Transverse colon (tissue), 4 donors: ENCODE results near the gene SLC5A1. TPM values are rescaled to one million over a fixed set of nuclear protein-coding genes. Genes with fewer than 3 reads are reported as not detected.
A peak's percentile ranks its signal among the peaks of the same experiment; 100 is the strongest.

Source experiments
- DNase-seq: peaks from one replicate; pipeline ENCODE4 v3.0.0-alpha.2; 2019
- H3K27ac ChIP-seq, 4 donors: fragments of 200-600 bp; sonication (generic); 2 replicates each; pipeline ENCODE4 v1.5.1; 2016 to 2018; ENCODE audit warnings: inconsistent platforms in 4 of 4
- H3K27me3 ChIP-seq: fragments of 200-600 bp; sonication (generic); 2 replicates; pipeline ENCODE4 v1.5.1; 2017; ENCODE audit warnings: inconsistent platforms
- H3K36me3 ChIP-seq, 4 donors: fragments of 200-600 bp; sonication (generic); 2 replicates each; pipeline ENCODE4 v1.5.1; 2017 to 2019; ENCODE audit warnings: inconsistent platforms in 4 of 4
- H3K4me1 ChIP-seq, 4 donors: fragments of 200-600 bp; sonication (generic); 2 replicates each; pipeline ENCODE4 v1.5.1; 2017 to 2020; ENCODE audit warnings: inconsistent platforms in 4 of 4
- H3K4me3 ChIP-seq, 4 donors: fragments of 200-600 bp; sonication (generic); 1 replicate in 1 of 4; 2 replicates in 3 of 4; pipeline versions ENCODE4 v1.5.1 to v1.6.1; 2017 to 2019; ENCODE audit warnings: inconsistent platforms in 4 of 4
- H3K9me3 ChIP-seq, 2 donors: fragments of 200-600 bp; sonication (generic); 2 replicates each; pipeline ENCODE4 v1.5.1; 2017 to 2019; ENCODE audit warnings: inconsistent platforms in 2 of 2
- CTCF ChIP-seq, 5 experiments: fragments of 200-600 bp in 3 of 5; fragments of 450-650 bp in 2 of 5; sonication (generic) in 3 of 5; IDR thresholded peaks; 1 replicate in 2 of 5; 2 replicates in 3 of 5; pipeline ENCODE4 v1.5.1; 2016 to 2017; ENCODE audit warnings: antibody characterized with exemption in 5 of 5, inconsistent platforms in 3 of 5, mild to moderate bottlenecking in 2 of 5, moderate library complexity in 1 of 5
- EP300 ChIP-seq: sonication (generic); formaldehyde crosslinking; IDR thresholded peaks from one replicate; pipeline ENCODE4 v1.6.1; 2017; ENCODE audit warnings: antibody characterized with exemption, low read depth
- POLR2A ChIP-seq: fragments of 450-650 bp; IDR thresholded peaks from one replicate; pipeline ENCODE4 v1.6.1; 2016; ENCODE audit warnings: antibody characterized with exemption, mild to moderate bottlenecking, moderate library complexity
- POLR2AphosphoS5 ChIP-seq, 3 donors: sonication (generic); formaldehyde crosslinking; IDR thresholded peaks; one replicate each; pipeline ENCODE4 v1.6.1; 2016; ENCODE audit warnings: antibody characterized with exemption in 3 of 3
- WGBS, 2 donors: methylation state at CpG; one replicate each; pipeline ENCODE4 v1.1.5; 2018; ENCODE audit warnings: low coverage in 1 of 2; 5-methylcytosine and 5-hydroxymethylcytosine counted together
- in situ Hi-C, 4 donors: fragments of 200-750 bp; cut with MboI; loops; one replicate each; pipeline versions ENCODE4 v1.15.0 to v1.15.1; 2017; ENCODE audit warnings: low sequenced_read_pairs in 3 of 4, low pct_ligation_motif_present in 1 of 4, low pct_unique_long_range_greater_than_20kb in 1 of 4
- intact Hi-C: fragments of 100-400 bp; cut with DNase I; formaldehyde crosslinking; loops from one replicate; pipeline ENCODE4 v1.15.1; 2023; ENCODE audit warnings: low total_unique reads
- total RNA-seq, 4 donors: library from RNA; depleted of rRNA; stranded (reverse); fragments of >200 nt; gene quantifications; one replicate each; pipeline ENCODE4 v1.1.0, GENCODE V29; 2016

The SLC5A1 gene
- total RNA-seq, 4 donors from 2014 or later = 25.5 to 145 (median 83.2) TPM

GRCh38 chr22:32103658-32104315 lies 60.7 kb downstream of the SLC5A1 start:
- H3K27me3 ChIP-seq = no peaks in the 10 kb centered on the region
- in situ Hi-C loops = loop anchor here in 2 of 4 donors (10.0 kb wide), 1 partner anchor 161 kb away; no protein-coding TSS in a partner anchor
- H3K4me1 ChIP-seq = no peaks in the 10 kb centered on the region
- H3K27ac ChIP-seq = no peak overlapping the region
- no peak for DNase-seq
- TF ChIP-seq CTCF (IDR thresholded peaks at IDR 0.05) (peak in 1 of 5 experiments; percentile 15), POLR2AphosphoS5 (IDR thresholded peaks at IDR 0.05) (no peak), EP300 (no peak), POLR2A (no peak)
- H3K9me3 ChIP-seq = no peaks in the 10 kb centered on the region
- intact Hi-C loops = no loop called here
- no peaks in the 10 kb centered on the region for H3K36me3 ChIP-seq
- WGBS, 2 donors = 19 to 23% methylated on average over 2 of the region's 2 CpGs
- H3K4me3 ChIP-seq = no peak overlapping the region

DNA sequence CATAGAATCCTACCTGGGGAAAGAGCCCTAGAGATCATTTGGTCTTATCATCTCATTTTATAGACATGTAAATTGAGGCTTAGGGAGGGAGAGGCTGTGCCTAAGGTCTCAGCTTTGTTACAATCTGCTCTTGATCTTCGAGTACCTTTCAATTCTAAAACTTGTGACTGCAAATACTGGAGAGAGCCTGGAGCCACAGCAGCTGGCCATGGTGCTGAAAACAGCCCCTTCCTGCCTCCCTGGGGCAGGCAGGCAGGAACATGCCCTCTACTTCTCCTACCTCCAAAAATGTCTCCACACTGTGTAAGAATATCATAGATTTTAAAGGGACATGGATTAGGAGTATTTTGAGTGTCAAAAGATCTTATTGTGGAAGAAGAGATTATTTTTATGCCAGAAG lies 63.9 kb downstream of the SLC5A1 start:
- 32% methylated on average over 1 of the region's 1 CpG; no CpG with 5 or more reads in 1 of the 2 donors for WGBS, 2 donors
- Histone ChIP-seq H3K9me3 (no peaks in the 10 kb centered on the region), H3K4me3 (no peak overlapping the region), H3K27ac (no peak overlapping the region), H3K36me3 (no peaks in the 10 kb centered on the region), H3K27me3 (no peaks in the 10 kb centered on the region), H3K4me1 (no peaks in the 10 kb centered on the region)
- intact Hi-C loops (no loop called here), in situ Hi-C loops (loop anchor here in 2 of 4 donors (10.0 kb wide), 1 partner anchor 158 kb away; no protein-coding TSS in a partner anchor)
- DNase-seq = no peak
- no peak for TF ChIP-seq CTCF (IDR thresholded peaks at IDR 0.05)
- no peak for TF ChIP-seq POLR2A
- TF ChIP-seq EP300 = no peak
- TF ChIP-seq POLR2AphosphoS5 (IDR thresholded peaks at IDR 0.05) = no peak

DNA sequence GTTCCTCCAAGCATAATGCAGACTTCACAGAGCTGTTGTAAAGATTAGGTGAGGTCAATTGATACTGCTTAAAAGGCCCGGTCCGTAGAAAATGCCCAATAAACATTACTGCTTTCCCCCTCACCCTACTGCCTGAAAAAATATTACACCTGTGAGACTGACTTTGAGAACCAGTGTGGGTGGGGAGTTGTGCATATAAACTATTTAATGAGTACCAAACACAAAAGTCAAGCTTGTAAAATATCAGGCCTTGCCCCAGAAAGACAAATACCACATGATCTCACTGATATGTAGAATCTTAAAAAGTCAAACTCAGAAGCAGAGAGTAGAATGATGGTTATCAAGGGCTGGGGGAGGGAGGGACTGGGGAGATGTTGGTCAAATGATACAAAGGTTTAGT lies 69.3 kb downstream of the SLC5A1 start:
- no peak overlapping the region for H3K4me3 ChIP-seq
- H3K27ac ChIP-seq = no peak overlapping the region
- H3K4me1 ChIP-seq = no peaks in the 10 kb centered on the region
- 55% methylated on average over 2 of the region's 2 CpGs; no CpG with 5 or more reads in 1 of the 2 donors for WGBS, 2 donors
- H3K36me3 ChIP-seq = no peaks in the 10 kb centered on the region
- no peak for DNase-seq
- no peaks in the 10 kb centered on the region for H3K27me3 ChIP-seq
- TF ChIP-seq EP300 (no peak), POLR2A (no peak), CTCF (IDR thresholded peaks at IDR 0.05) (no peak), POLR2AphosphoS5 (IDR thresholded peaks at IDR 0.05) (no peak)
- no peaks in the 10 kb centered on the region for H3K9me3 ChIP-seq
- in situ Hi-C loops = no loop called here
- intact Hi-C loops = loop anchor here (10.0 kb wide), 1 partner anchor 788 kb away; no protein-coding TSS in a partner anchor

DNA sequence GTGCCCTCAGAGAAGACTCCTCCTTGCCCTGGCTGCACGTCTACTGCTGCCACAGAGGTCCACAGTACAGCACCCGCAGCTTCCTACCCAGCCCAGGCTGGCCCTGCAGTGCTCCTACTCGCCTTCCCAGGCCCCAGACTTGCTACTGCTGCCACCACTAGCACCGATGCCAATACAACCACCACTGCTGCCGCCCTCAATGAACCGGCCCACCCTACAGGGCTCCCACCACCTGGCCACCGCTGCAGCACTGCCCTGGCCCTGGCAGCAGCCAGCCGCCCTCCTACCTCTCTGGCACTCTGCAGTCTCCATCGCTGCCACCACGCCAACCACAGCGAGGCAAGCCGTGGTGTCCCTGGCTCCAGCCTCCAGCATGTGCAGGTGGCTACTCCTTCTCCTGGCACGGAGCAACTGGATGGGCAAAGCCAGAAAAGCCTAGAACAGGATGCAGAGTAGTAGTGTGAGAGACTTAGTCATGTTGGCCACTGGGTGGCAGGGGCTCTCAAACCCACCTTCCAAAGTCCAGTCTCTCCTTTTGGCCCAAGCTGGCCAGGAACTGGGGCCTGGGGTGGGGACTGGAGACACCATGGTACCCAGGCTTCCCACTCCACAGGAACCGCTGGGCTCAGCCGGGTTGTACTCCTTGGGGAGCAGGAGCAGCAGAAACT lies 76.6 kb downstream of the SLC5A1 start:
- in situ Hi-C loops = no loop called here
- TF ChIP-seq EP300 (no peak), POLR2AphosphoS5 (IDR thresholded peaks at IDR 0.05) (no peak), CTCF (IDR thresholded peaks at IDR 0.05) (no peak), POLR2A (no peak)
- no peak for DNase-seq
- intact Hi-C loops = loop anchor here (10.0 kb wide), 1 partner anchor 795 kb away; no protein-coding TSS in a partner anchor
- no peaks in the 10 kb centered on the region for H3K36me3 ChIP-seq
- no peak overlapping the region for H3K27ac ChIP-seq
- H3K9me3 ChIP-seq = no peaks in the 10 kb centered on the region
- H3K4me3 ChIP-seq = no peak overlapping the region
- H3K27me3 ChIP-seq = no peaks in the 10 kb centered on the region
- H3K4me1 ChIP-seq = no peaks in the 10 kb centered on the region
- whole genome bisulfite sequencing, 2 donors = 89% methylated on average over 14 of the region's 15 CpGs; no CpG with 5 or more reads in 1 of the 2 donors
